Measurements from ENCODE around the gene FAM8A1. TPM values are rescaled to one million over a fixed set of nuclear protein-coding genes. Genes with fewer than 3 reads are reported as not detected.

Gene FAM8A1
- total RNA-seq, 1 donor from 2014 or later = 42.0 TPM

DNA sequence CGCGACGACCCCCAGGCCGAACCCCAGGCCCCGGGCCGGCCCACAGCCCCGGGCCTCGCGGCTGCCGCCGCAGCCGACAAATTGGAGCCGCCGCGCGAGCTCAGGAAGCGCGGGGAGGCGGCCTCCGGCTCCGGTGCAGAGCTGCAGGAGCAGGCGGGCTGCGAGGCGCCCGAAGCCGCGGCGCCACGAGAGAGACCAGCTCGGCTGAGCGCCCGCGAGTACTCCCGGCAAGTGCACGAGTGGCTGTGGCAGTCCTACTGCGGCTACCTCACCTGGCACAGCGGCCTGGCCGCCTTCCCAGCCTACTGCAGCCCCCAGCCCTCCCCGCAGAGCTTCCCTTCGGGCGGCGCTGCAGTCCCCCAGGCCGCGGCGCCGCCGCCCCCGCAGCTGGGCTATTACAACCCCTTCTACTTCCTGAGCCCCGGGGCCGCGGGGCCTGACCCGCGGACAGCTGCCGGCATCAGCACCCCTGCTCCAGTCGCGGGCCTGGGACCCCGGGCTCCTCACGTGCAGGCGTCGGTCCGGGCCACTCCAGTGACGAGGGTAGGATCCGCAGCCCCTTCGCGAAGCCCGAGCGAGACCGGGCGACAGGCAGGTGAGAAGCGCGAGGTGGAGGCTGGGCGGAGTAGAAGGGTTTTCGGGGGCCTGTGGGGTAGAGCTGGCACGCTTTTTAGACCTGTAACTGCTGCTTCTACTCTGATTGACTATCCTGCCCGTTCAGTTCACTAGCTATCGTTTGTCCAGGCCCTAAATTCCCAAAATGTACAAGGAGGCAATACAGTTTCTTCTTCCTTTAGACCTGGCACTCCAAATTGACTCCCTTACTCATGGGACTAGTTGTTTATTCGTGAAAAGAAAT is 654 bp downstream of the FAM8A1 start:
- peak; percentile 63 for ATAC-seq
- peak; percentile 66 for DNase-seq (ENCODE audit: low spot score)

DNA sequence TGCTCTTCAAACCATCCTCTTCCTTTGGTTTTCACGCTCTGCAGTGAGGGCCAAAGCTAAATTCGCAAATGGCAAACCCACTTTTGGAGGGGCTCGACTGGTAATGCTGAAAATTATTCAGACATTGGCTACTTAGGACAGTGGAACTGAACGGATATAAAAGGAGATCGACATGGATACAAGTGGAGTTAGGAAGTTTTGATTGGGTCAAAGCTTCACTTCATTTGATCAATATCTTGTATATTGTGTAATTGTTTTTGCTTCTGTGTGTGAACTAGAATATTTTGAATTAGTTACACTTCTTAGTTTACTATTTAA is 1.2 kb downstream of the FAM8A1 start:
- DNase-seq (ENCODE audit: low spot score) = no peak
- peak; percentile 9 for ATAC-seq

DNA sequence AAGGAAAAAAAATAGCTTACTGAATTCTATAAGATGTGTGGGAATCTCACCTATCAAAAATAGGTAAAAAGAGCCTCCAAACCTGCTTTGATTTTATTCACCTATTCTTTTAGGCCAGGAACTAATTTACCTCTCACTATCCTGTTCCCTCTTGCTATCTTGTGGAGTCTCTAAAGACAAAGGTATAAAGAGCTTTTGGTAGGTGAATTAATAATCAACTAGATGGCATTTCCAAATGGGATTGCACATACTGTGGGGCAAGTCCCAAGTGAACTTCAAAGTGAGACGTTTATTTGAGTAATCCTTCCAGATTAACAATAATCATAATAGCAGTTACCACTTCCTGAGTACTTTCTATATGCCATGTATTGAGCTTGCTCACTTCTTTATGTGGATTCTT is 2.8 kb downstream of the FAM8A1 start:
- peak; percentile 23 for ATAC-seq
- DNase-seq (ENCODE audit: low spot score) = no peak

DNA sequence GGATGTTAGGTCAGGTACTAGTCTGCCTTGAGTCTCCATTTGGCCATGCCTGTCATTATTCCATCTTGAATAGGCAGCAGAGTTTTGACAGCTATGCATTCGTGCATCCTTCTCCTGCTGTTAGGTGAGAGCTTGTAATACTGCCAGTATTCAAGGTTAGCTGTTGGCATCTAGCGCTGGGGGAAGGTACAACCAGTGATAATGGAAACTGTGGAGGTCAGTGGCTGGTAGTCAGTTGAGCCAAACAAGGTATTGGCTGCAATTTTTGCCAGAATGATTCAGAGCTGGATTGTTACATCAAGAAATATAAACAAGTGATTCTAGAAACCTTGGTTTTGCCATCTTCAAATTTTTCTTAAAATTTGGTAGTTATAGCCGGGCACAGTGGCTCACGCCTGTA is 6.5 kb downstream of the FAM8A1 start:
- DNase-seq (ENCODE audit: low spot score) (peak; percentile 78), ATAC-seq (peak; percentile 80)

DNA sequence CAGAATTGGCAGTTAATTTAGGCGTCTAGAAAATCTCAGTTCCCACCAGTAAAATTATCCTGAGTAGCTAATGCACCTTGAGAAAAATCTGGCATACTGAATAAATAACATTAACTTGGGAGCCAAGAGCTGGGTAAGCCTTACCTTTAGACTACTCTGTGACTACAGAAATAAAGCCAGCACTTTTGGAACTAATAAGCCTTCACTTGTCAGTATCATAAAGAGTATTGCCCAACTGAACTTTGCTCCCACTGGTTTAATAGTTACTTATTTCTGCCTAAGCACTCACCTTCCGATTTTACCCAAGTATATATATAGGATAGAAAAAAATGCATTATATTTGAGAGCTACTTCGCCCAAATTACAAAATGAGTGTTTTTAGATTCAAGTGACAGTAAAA is 10.7 kb downstream of the FAM8A1 start:
- ATAC-seq = peak; percentile 82
- DNase-seq (ENCODE audit: low spot score) = no peak

DNA sequence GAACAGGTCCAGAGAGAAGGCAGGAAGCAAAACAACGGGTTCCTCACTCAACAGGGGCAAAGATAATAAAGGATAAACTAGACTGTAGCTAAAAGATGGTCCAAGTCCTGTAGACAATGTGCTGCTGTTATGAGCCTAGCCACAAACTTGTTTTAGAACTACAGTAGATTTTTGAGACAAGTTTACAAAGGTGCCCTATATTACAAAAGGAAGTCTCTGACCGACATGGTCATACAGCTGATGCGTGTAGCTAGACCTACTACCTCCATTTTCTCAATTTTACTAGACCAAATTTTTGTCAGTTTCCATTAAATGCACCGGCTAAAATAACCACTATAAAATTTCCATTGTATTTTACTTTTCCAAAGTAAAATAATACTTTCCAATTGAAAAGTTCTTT is 11.9 kb downstream of the FAM8A1 start:
- DNase-seq (ENCODE audit: low spot score) = no peak
- ATAC-seq = no peak

DNA sequence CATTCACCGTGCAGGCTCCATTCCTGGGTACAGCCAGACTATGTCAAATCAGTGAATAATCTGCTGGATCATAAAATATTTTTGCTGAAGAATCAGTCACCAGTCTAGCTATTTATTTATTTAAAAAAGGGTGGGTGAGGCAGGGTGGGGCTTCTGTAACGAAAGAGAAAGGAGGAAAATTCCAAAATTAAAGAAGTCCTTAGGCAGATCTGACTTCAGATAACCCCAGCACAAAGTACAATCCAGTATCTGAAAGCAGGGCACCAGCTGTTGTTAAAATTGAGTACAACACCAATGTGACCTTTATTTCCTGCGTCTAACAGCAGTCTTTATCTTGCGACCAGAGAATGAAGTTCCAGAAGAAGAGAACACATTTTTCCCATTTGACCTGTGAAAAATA is 15.7 kb downstream of the FAM8A1 start:
- DNase-seq (ENCODE audit: low spot score) (no peak), ATAC-seq (peak; percentile 69)

DNA sequence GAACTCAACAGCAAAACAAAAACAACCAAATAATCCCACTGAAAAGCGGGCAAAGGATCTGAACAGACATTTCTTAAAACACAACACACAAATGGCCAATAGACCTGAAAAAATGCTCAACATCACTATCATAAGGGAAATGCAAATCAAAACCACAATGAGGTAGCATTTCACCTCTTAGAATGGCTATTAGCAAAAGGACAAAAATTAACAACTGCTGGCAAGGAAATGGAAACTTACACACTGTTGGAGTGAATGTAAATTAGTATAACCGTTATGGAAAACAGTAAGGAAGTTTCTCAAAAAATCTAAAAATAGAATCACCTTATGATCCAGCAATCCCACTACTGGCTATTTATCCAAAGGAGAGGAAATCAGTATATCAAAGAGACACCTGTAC is 20.9 kb downstream of the FAM8A1 start:
- ATAC-seq (no peak), DNase-seq (ENCODE audit: low spot score) (no peak)

DNA sequence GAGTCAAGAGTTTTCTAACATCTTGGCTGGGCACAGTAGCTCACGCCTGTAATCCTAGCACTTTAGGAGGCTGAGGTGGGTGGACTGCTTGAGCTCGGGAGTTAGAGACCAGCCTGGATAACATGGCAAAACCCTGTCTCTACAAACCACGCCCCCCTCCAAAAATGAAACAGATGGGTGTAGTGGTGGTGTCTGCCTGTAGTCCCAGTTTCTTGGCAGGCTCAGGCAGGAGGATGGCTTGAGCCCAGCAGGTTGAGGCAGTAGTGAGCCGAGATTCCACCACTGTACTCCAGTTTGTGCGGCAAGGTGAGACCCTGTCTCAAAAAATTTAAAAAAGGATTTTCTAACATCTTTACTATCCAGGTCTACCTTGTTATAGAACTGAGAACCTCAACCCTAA is 22.0 kb downstream of the FAM8A1 start:
- ATAC-seq (no peak), DNase-seq (ENCODE audit: low spot score) (no peak)

DNA sequence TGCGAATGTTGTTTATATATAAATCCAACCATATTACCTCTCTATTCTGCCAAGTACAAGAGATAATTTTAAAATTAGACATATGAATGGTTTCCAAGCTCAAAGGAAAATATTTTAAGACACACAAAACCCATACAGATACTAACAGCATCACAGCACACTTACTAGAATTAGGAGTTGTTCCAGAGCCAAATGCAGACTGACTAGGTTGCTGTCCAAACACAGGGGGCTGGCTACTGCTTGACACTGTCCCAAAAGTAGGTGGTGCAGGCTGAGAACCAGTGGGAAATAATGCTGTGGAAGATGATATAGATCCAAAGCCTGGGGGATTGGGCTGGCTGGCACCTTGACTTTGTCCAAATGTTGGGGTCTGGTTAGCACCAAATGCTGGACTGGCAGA is 24.3 kb downstream of the FAM8A1 start:
- no peak for ATAC-seq
- DNase-seq (ENCODE audit: low spot score) = no peak

DNA sequence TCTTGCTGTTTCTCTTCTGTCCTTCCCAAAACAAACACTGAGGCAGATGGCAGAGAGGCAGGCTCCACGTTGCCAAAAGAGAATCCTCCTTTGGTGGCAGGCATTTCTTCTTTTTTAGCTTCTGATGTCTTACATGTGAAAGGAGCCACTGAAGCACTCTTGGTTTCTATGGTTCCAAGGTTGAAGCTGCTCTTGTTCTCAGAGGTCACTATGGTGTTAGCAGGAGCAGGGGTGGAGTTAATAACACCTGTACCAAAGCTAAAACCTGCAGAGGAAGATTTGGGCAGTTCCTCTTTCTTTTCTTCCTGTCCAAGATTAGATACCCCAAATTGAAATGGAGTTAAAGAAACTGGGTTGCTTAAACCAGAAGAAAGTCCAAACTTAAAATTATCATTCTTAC is 28.8 kb downstream of the FAM8A1 start:
- DNase-seq (ENCODE audit: low spot score) = no peak
- no peak for ATAC-seq

DNA sequence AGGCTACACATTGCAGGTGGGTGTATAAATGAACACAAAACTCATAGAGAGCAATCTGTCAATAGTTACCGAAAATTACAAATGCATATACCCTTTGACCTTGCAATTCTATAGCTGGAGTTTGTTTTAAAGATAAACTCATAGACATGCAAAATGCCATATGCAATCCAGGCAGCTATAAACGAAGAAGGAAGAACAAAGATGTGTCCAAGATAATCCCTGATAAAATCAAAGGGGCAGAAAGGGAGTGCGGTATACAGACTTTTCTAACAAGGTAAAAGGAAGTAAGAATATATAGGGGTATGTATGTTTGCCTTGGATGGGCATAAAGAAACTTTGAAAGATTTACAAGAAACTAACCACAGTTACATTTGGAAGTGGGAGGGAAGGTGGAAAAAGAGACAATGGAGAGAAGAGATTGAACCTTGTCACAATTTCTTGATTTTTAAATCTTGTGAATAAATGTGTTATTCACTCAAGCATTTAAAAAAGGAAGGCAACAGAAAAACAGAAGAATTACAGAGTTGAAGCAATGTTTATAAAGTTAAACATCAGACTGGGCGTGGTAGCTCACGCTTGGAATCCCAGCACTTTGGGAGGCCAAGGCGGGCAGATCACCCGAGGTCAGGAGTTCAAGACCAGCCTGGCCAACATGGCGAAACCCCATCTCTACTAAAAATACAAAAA is 29.9 kb downstream of the FAM8A1 start:
- ATAC-seq (peak; percentile 49), DNase-seq (ENCODE audit: low spot score) (no peak)

DNA sequence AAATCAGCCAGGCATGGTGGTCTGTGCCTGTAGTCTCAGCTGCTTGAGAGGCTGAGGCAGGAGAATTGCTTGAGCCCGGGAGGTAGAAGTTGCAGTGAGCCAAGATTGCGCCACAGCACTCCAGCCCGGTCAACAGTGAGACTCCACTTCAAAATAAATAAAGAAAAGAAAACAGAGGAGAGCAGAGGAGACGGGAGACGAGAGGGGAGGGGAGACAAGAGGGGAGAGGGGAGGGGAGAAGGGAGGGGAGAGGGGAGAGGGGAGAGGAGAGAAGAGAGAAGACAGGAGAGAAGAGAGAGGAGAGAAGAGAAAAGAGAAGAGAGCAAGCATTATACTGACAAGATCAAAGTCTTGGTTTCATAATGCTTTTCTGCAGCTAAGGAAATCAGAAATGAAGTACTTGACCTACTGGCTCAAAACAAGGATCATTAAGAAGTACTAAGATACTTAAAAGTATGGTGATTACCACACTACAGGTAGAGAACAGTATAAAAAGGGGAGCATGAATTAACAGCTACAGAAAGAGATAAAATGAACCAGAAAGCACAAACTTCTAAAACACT is 30.5 kb downstream of the FAM8A1 start:
- peak; percentile 66 for DNase-seq (ENCODE audit: low spot score)

DNA sequence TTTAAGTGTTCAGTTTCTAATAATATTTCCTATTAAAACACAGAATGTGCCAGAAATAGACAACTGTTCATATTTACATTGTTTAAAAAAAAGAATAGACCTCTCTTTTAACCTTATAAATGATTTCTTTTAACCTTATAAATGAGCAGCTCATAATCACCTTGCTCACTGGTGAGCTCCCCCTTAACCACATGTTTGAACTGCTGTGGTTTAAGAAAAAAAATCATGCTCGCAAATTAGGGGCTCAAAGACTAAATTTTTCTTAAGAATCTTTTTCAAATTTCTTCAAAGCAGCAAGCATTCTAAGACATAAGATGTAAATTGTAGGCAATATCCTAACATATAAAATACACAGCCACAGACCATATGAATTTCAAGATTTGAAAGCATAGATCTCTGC is 32.8 kb downstream of the FAM8A1 start:
- ATAC-seq (no peak), DNase-seq (ENCODE audit: low spot score) (no peak)

More for the DNA sequence above, 30.5 kb downstream of the FAM8A1 start:
- ATAC-seq = peak; percentile 87

DNA sequence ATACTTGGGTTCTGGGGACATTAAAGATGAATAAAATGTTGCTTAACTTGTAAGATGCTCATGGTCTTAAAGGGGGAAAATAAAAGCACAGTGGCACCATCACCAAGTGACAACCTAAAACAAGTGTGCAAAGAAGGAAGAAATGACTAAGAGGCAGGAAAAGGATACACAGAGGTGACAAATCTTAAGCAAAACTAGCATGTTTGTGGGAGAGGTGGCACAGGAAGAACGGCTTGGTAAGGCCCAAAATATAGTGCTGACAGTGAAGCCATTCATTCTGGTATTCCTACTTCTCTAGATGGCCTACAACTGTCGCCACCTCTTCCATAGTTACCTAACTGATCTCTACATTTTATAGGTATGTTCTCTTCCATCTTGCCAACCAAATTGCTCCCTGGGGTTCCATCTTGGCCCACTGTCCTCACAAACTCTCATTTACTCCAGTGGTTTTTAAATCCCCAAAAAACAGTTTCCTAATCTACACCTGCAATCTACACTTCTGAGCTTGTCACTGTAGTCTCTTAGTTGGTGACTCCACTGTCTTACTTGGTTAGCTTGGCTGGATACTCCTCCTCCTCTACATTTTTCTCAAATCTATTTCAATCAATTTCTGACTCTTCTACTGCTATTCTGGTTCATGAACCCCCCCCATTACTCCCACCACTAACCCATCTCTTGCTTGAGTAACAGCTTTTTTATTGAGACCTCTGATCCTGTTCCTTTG is 33.5 kb downstream of the FAM8A1 start:
- no peak for ATAC-seq
- DNase-seq (ENCODE audit: low spot score) = no peak

DNA sequence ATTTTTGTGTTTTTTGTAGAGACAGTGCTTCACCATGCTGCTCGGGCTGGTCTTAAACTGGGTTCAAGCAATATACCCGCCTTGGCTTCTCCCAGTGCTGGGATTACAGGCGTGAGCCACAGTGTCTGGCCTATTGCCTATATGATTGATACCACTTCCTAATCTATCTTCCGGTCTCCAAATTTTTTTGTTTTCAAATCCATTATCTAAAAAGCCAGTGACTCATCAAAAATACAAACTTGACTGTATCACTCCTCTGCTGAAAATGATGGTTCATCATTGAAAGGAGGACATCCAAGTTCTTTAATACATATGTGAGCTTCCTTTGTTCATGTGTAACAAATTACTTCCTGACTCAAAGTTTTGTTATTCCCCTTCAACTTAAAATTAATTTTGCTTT is 35.5 kb downstream of the FAM8A1 start:
- ATAC-seq (no peak), DNase-seq (ENCODE audit: low spot score) (no peak)

DNA sequence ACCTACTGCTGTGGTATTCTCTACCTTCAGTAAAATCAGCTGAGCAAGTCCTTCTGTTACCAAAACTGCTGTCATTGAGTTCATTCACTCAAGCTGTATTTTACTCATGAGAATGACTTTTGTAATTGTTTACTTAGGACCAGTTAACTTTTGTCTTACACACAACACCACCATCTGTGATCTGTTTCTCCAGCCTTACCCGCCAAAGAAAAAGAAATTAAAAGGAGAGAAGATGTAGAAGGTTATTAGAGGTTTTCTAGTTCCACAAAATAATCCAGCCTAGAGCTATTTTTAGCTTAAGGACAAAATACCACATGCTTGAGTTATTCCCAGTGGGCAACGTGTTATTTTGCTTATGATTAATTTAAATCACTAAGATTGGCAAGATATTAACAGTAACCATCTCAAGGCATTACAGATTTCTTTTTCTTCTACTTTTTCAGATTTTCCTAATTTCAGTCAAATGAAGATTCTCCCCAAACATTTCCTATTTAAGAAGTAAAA is 38.2 kb downstream of the FAM8A1 start:
- no peak for ATAC-seq
- no peak for DNase-seq (ENCODE audit: low spot score)

DNA sequence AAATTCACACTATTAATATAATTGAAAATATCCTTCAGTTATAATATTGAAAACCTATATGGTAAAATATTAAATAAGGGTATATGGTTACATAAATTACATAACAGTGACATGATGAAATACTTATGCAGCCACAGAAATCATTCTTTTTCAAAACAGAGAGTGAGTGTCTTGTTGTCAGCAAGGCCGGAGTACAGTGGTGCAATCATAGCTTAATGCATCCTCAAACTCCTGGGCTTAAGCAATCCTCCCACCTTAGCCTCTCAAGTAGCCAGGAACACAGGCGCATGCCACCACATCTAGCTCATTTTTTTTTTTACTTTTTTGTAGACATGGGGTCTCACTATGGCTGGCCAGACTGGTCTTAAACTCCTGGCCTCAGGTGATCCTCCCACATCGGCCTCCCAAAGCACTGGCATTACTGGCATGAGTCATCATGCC is 40.4 kb downstream of the FAM8A1 start:
- ATAC-seq = no peak
- no peak for DNase-seq (ENCODE audit: low spot score)

DNA sequence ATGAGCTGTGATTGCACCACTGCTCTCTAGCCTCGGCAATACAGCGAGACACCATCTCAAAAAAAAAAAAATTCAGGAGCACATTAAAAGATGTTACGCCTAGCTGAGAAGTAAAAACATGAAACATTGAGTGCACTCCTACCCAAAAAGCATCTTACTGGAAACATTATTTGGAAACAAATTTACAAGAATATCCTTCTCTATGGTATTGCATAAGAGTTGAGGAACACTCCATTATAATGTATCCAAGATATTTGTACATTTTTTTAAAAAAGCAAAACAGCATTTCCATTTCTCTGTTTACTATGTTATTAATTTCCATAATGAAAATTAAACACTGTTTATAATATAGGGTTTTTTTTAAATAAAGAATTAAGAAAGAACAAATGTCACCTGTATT is 48.6 kb downstream of the FAM8A1 start:
- ATAC-seq = no peak
- no peak for DNase-seq (ENCODE audit: low spot score)

DNA sequence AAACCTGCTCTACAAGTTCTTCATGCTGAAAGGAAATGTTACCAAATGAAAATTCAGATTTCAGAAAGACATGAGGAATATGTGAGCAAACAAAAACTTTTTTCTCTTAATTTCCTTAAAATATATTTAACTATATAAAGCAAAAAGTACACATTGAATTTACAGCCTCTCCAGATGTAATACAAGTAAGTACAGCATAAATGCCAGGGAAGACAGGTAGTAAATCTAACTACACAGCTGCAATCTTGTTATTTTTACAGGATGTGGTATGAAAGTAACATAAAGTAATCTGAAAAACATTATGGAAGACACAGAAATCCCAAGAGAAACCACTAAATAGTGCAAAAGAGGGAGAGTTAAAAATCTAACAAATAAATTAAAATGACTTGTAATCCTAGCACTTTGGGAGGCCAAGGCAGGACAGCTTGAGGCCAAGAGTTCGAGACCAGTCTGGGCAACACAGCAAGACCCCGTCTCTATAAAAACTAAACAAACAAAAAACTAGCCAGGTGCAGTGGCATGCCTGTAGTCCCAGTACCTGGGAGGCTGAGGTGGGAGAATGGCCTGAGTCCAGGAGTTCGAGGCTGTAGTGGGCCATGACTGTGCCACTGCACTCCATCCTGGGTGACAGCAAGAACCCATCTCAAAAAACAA is 50.7 kb downstream of the FAM8A1 start:
- DNase-seq (ENCODE audit: low spot score) = no peak
- no peak for ATAC-seq

Measured in left lobe of liver (tissue), 2 donors.